Endothelial cell of umbilical vein (primary cell): ENCODE data around the gene ATP5MK.

Source experiments
- EZH2 ChIP-seq: IDR thresholded peaks from 2 replicates; pipeline ENCODE4 v1.6.1; 2012; ENCODE audit warnings: borderline replicate concordance, low read depth, mild to moderate bottlenecking, moderate library complexity, low read length, inconsistent platforms; ENCODE audit not compliant: severe bottlenecking
- FOS ChIP-seq: IDR thresholded peaks from 2 replicates; pipeline ENCODE4 v1.6.1; 2011; ENCODE audit warnings: mild to moderate bottlenecking, low read length, moderate library complexity, borderline replicate concordance; ENCODE audit not compliant: insufficient read depth
- GATA2 ChIP-seq: IDR thresholded peaks from 2 replicates; pipeline ENCODE4 v1.7.0; 2011; ENCODE audit warnings: low read depth, mild to moderate bottlenecking, moderate library complexity, mixed read lengths, low read length; ENCODE audit not compliant: insufficient read length, insufficient read depth
- JUN ChIP-seq: IDR thresholded peaks from 2 replicates; pipeline ENCODE4 v1.6.1; 2011; ENCODE audit warnings: borderline replicate concordance, low read depth; ENCODE audit not compliant: insufficient read length, insufficient read depth
- MYC ChIP-seq: IDR thresholded peaks from one replicate; pipeline ENCODE4 v1.6.1; 2011; ENCODE audit warnings: mild to moderate bottlenecking, low read depth, low read length
- POLR2A ChIP-seq: IDR thresholded peaks from 2 replicates; pipeline ENCODE4 v1.6.1; 2012; ENCODE audit warnings: low read depth, mild to moderate bottlenecking, control low read depth, low read length
- POLR2AphosphoS5 ChIP-seq: IDR thresholded peaks from 2 replicates; pipeline ENCODE4 v1.6.1; 2012; ENCODE audit warnings: low read depth, mild to moderate bottlenecking, control low read depth, low read length, moderate library complexity; ENCODE audit not compliant: insufficient read depth
- TF ChIP-seq, protein P1 (sequence below), 2 donors: IDR thresholded peaks; 1 replicate in 1 of 2; 2 replicates in 1 of 2; pipeline ENCODE4 v1.5.1; 2011; ENCODE audit warnings: low read length in 2 of 2, mild to moderate bottlenecking in 2 of 2, moderate library complexity in 2 of 2, control low read depth in 1 of 2, inconsistent platforms in 1 of 2, low read depth in 1 of 2; ENCODE audit not compliant: insufficient read depth in 1 of 2; ENCODE audit errors: extremely low read depth in 1 of 2
- TF ChIP-seq, protein P2 (sequence below): IDR thresholded peaks from 2 replicates; pipeline ENCODE4 v1.6.1; 2011; ENCODE audit not compliant: insufficient read depth, insufficient read length

DNA sequence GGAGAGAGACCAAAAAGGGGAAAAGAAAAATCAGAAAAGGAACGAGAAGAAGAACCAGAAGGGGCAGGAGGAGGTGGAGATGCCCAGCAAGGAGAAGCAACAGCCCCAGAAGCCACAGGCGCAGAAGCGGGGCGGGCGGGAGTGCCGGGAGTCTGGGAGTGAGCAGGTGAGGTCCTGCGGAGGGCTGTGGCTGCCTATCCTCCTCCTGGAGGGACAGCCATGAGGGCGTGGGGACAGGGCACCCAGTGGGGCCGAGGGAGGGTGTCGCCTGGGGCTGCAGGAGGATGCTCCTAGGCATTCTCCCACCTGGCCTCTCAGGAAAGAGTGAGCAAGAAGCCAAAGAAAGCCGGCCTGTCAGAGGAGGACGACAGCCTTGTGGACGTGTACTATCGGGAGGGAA lies 44.1 kb upstream of the ATP5MK start:
- no peak for TF ChIP-seq POLR2A
- TF ChIP-seq, protein P1, sequence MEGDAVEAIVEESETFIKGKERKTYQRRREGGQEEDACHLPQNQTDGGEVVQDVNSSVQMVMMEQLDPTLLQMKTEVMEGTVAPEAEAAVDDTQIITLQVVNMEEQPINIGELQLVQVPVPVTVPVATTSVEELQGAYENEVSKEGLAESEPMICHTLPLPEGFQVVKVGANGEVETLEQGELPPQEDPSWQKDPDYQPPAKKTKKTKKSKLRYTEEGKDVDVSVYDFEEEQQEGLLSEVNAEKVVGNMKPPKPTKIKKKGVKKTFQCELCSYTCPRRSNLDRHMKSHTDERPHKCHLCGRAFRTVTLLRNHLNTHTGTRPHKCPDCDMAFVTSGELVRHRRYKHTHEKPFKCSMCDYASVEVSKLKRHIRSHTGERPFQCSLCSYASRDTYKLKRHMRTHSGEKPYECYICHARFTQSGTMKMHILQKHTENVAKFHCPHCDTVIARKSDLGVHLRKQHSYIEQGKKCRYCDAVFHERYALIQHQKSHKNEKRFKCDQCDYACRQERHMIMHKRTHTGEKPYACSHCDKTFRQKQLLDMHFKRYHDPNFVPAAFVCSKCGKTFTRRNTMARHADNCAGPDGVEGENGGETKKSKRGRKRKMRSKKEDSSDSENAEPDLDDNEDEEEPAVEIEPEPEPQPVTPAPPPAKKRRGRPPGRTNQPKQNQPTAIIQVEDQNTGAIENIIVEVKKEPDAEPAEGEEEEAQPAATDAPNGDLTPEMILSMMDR (IDR thresholded peaks at IDR 0.05; ENCODE audit: extremely low read depth in 1 of 2, insufficient read depth in 1 of 2, low read depth in 1 of 2, low read length in 2 of 2): no peak
- no peak for TF ChIP-seq EZH2
- no peak for TF ChIP-seq POLR2AphosphoS5
- no peak for TF ChIP-seq JUN
- TF ChIP-seq, protein P2, sequence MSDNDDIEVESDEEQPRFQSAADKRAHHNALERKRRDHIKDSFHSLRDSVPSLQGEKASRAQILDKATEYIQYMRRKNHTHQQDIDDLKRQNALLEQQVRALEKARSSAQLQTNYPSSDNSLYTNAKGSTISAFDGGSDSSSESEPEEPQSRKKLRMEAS: no peak
- no peak for TF ChIP-seq FOS
- TF ChIP-seq MYC: no peak
- TF ChIP-seq GATA2: no peak
